H1 (cell line): ENCODE measurements around the gene IL19. TPM values are rescaled to one million over a fixed set of nuclear protein-coding genes. Genes with fewer than 3 reads are reported as not detected.

Source experiments
- CTCF ChIA-PET: fragments of 300-600 bp; sonication (Branson Sonifier 250); formaldehyde crosslinking; loops from one replicate; lab custom pipeline; 2021; ENCODE audit not compliant: partially characterized antibody; lab: Charles Lee
- POLR2A ChIA-PET: fragments of 300-600 bp; sonication (Branson Sonifier 250); formaldehyde crosslinking; loops from one replicate; lab custom pipeline; 2021; ENCODE audit warnings: inconsistent platforms; ENCODE audit not compliant: partially characterized antibody; lab: Charles Lee
- DNase-seq, 2 experiments: peaks; one replicate each; pipeline versions ENCODE4 v3.0.0 to v3.0.0-alpha.2; 2010 to 2022; ENCODE audit warnings: low spot score in 2 of 2, low read depth in 1 of 2, mixed read lengths in 1 of 2
- FAIRE-seq: peaks from 2 replicates; lab custom pipeline; 2011; peaks lifted over from hg19 to GRCh38; lab: Jason Lieb, UNC
- H2AFZ ChIP-seq: 2 replicates; pipeline ENCODE4 v1.8.1; 2012; ENCODE audit warnings: low read length, inconsistent platforms
- H2AK5ac ChIP-seq: 2 replicates; pipeline ENCODE4 v1.6.1; 2013; ENCODE audit warnings: low read depth, low read length
- H2BK120ac ChIP-seq: replicated peaks from 2 replicates; pipeline ENCODE3; 2013; ENCODE audit warnings: low read depth, low read length, inconsistent platforms
- H2BK12ac ChIP-seq: 2 replicates; pipeline ENCODE4 v1.6.1; 2013; ENCODE audit warnings: low read depth, low read length
- H2BK15ac ChIP-seq: 2 replicates; pipeline ENCODE4 v1.6.1; 2013; ENCODE audit warnings: low read length
- H2BK20ac ChIP-seq: 2 replicates; pipeline ENCODE4 v1.6.1; 2013; ENCODE audit warnings: low read length
- H2BK5ac ChIP-seq: 2 replicates; pipeline ENCODE4 v1.6.1; 2013; ENCODE audit warnings: low read depth, low read length
- H3K14ac ChIP-seq: 2 replicates; pipeline ENCODE4 v1.6.1; 2013; ENCODE audit warnings: inconsistent platforms; ENCODE audit not compliant: insufficient read length
- H3K18ac ChIP-seq: 2 replicates; pipeline ENCODE4 v1.6.1; 2013; ENCODE audit warnings: low read length; ENCODE audit errors: extremely low read depth
- H3K23ac ChIP-seq: 2 replicates; pipeline ENCODE4 v1.6.1; 2013; ENCODE audit warnings: inconsistent platforms; ENCODE audit not compliant: insufficient read length
- H3K23me2 ChIP-seq: 2 replicates; pipeline ENCODE4 v1.6.1; 2013; ENCODE audit warnings: low read depth, low read length
- H3K27ac ChIP-seq: 2 replicates; pipeline ENCODE4 v1.6.1; 2011; ENCODE audit warnings: low read depth, low read length, inconsistent platforms
- H3K27me3 ChIP-seq, 4 experiments: replicated peaks in 1 of 4; 1 replicate in 1 of 4; 2 replicates in 3 of 4; pipeline versions ENCODE4 v1.6.1 to v1.8.1; 2011 to 2013; ENCODE audit warnings: low read length in 3 of 4, mild to moderate bottlenecking in 3 of 4, inconsistent platforms in 2 of 4, mixed read lengths in 2 of 4, moderate library complexity in 1 of 4; ENCODE audit not compliant: control insufficient read depth in 3 of 4, insufficient read depth in 3 of 4; ENCODE audit errors: extremely low read depth in 1 of 4
- H3K36me3 ChIP-seq, 4 experiments: 2 replicates each; pipeline versions ENCODE4 v1.6.1 to v1.8.1; 2011 to 2013; ENCODE audit warnings: mild to moderate bottlenecking in 4 of 4, low read length in 3 of 4, moderate library complexity in 2 of 4, control low read depth in 1 of 4, inconsistent platforms in 1 of 4; ENCODE audit not compliant: insufficient read depth in 4 of 4, control insufficient read depth in 2 of 4
- H3K4ac ChIP-seq: replicated peaks from 2 replicates; pipeline ENCODE3; 2013; ENCODE audit warnings: low read length, low read depth, mixed read lengths, inconsistent platforms; ENCODE audit not compliant: insufficient read length
- H3K4me1 ChIP-seq, 4 experiments: replicated peaks in 1 of 4; 1 replicate in 1 of 4; 2 replicates in 3 of 4; pipeline versions ENCODE4 v1.6.1 to v1.8.1; 2011 to 2013; ENCODE audit warnings: low read length in 3 of 4, inconsistent platforms in 2 of 4, mixed read lengths in 1 of 4; ENCODE audit not compliant: insufficient read depth in 4 of 4, control insufficient read depth in 3 of 4
- H3K4me2 ChIP-seq, 2 experiments: 2 replicates each; pipeline versions ENCODE4 v1.6.1 to v1.8.1; 2011 to 2013; ENCODE audit warnings: low read depth in 2 of 2, low read length in 2 of 2, control low read depth in 1 of 2, inconsistent platforms in 1 of 2, mild to moderate bottlenecking in 1 of 2; ENCODE audit not compliant: insufficient read depth in 1 of 2
- H3K4me3 ChIP-seq, 4 experiments: fragments of 200-600, 300-600 bp in 1 of 4; sonication (generic), shearing (Covaris generic), sonication (Bioruptor Twin) in 1 of 4; 2 replicates each; pipeline versions ENCODE4 v1.5.1 to v1.8.1; 2011 to 2016; ENCODE audit warnings: low read length in 4 of 4, low read depth in 3 of 4, control low read depth in 2 of 4, inconsistent platforms in 2 of 4, mild to moderate bottlenecking in 2 of 4, mixed read lengths in 1 of 4, moderate library complexity in 1 of 4; ENCODE audit not compliant: insufficient read depth in 2 of 4; ENCODE audit errors: extremely low read depth in 1 of 4
- H3K56ac ChIP-seq: replicated peaks from 2 replicates; pipeline ENCODE3; 2013; ENCODE audit warnings: low read depth, mild to moderate bottlenecking, mixed read lengths, low read length, inconsistent platforms; ENCODE audit not compliant: insufficient read length
- H3K79me1 ChIP-seq: 2 replicates; pipeline ENCODE4 v1.6.1; 2013; ENCODE audit warnings: low read depth, low read length, control low read depth
- H3K79me2 ChIP-seq, 2 experiments: 2 replicates each; pipeline versions ENCODE4 v1.6.1 to v1.8.1; 2012 to 2013; ENCODE audit warnings: low read length in 2 of 2, mild to moderate bottlenecking in 2 of 2, inconsistent platforms in 1 of 2; ENCODE audit not compliant: insufficient read depth in 2 of 2, control insufficient read depth in 1 of 2
- H3K9ac ChIP-seq, 4 experiments: replicated peaks in 1 of 4; 1 replicate in 1 of 4; 2 replicates in 3 of 4; pipeline versions ENCODE4 v1.6.1 to v1.8.1; 2011 to 2013; ENCODE audit warnings: low read depth in 3 of 4, low read length in 3 of 4, control low read depth in 2 of 4, mild to moderate bottlenecking in 2 of 4, moderate library complexity in 2 of 4, inconsistent platforms in 1 of 4; ENCODE audit errors: extremely low read depth in 1 of 4
- H3K9me3 ChIP-seq, 2 experiments: 2 replicates each; pipeline versions ENCODE4 v1.6.1 to v1.8.1; 2012 to 2013; ENCODE audit warnings: mild to moderate bottlenecking in 2 of 2, moderate library complexity in 2 of 2, control low read depth in 1 of 2, inconsistent platforms in 1 of 2, low read depth in 1 of 2, low read length in 1 of 2, mixed read lengths in 1 of 2; ENCODE audit not compliant: insufficient read depth in 2 of 2
- H4K20me1 ChIP-seq, 2 experiments: replicated peaks in 1 of 2; 2 replicates each; pipeline versions ENCODE3 to v1.8.1; 2011 to 2013; ENCODE audit warnings: inconsistent platforms in 2 of 2, low read length in 2 of 2, mild to moderate bottlenecking in 1 of 2; ENCODE audit not compliant: insufficient read depth in 2 of 2, control insufficient read depth in 1 of 2
- H4K5ac ChIP-seq: 2 replicates; pipeline ENCODE4 v1.6.1; 2013; ENCODE audit warnings: low read length, low read depth, mixed read lengths, inconsistent platforms; ENCODE audit not compliant: insufficient read length
- H4K8ac ChIP-seq: 2 replicates; pipeline ENCODE4 v1.8.0; 2013; ENCODE audit warnings: mild to moderate bottlenecking, moderate library complexity, low read length, inconsistent platforms; ENCODE audit not compliant: insufficient read depth; ENCODE audit errors: extremely low read depth
- H4K91ac ChIP-seq: replicated peaks from 2 replicates; pipeline ENCODE3; 2013; ENCODE audit warnings: low read length, mixed read lengths, inconsistent platforms; ENCODE audit not compliant: insufficient read length
- ASH2L ChIP-seq: fragments of 200-600, 300-600 bp; sonication (generic); IDR thresholded peaks from one replicate; pipeline ENCODE4 v1.7.1; 2017; ENCODE audit warnings: low read length
- ATF2 ChIP-seq: IDR thresholded peaks from 2 replicates; pipeline ENCODE4 v1.6.1; 2012; ENCODE audit warnings: low read length, inconsistent platforms
- BRCA1 ChIP-seq: IDR thresholded peaks from 2 replicates; pipeline ENCODE4 v1.6.1; 2012; ENCODE audit warnings: low read depth, low read length, improper control_type of control experiment
- CBX5 ChIP-seq: fragments of 300-800, 300-1000 bp; sonication (generic); IDR thresholded peaks from 2 replicates; pipeline ENCODE4 v1.7.1; 2016; ENCODE audit warnings: antibody characterized with exemption, low read length, low read depth
- CHD2 ChIP-seq: IDR thresholded peaks from 2 replicates; pipeline ENCODE4 v1.6.1; 2012; ENCODE audit warnings: low read length, improper control_type of control experiment
- CREB1 ChIP-seq: IDR thresholded peaks from 2 replicates; pipeline ENCODE4 v1.6.1; 2012; ENCODE audit warnings: inconsistent platforms
- GABPA ChIP-seq: IDR thresholded peaks from 2 replicates; pipeline ENCODE4 v1.6.1; 2011; ENCODE audit warnings: mild to moderate bottlenecking, low read length, moderate library complexity, borderline replicate concordance; ENCODE audit not compliant: insufficient read depth
- PHF8 ChIP-seq: fragments of 200-600 bp; sonication (generic); conservative IDR thresholded peaks from 2 replicates; pipeline ENCODE4 v1.7.1; 2012; ENCODE audit warnings: low read depth, mild to moderate bottlenecking, inconsistent platforms, low read length, moderate library complexity
- RFX5 ChIP-seq: IDR thresholded peaks from 2 replicates; pipeline ENCODE4 v1.6.1; 2011; ENCODE audit warnings: low read depth, low read length, improper control_type of control experiment, borderline replicate concordance
- RNF2 ChIP-seq: fragments of 200-900, 300-1000 bp; sonication (generic); IDR thresholded peaks from 2 replicates; pipeline ENCODE4 v1.7.1; 2016; ENCODE audit warnings: borderline replicate concordance, low read depth, mild to moderate bottlenecking, antibody characterized with exemption, low read length; ENCODE audit not compliant: poor library complexity, severe bottlenecking; ENCODE audit errors: missing control alignments
- SIN3A ChIP-seq, 2 experiments: IDR thresholded peaks in 1 of 2; conservative IDR thresholded peaks in 1 of 2; 2 replicates each; pipeline ENCODE4 v1.6.1; 2011 to 2012; ENCODE audit warnings: low read length in 2 of 2, improper control_type of control experiment in 1 of 2, low read depth in 1 of 2, mild to moderate bottlenecking in 1 of 2
- SIRT6 ChIP-seq: IDR thresholded peaks from one replicate; pipeline ENCODE4 v1.7.1; 2012; ENCODE audit warnings: low read length, inconsistent platforms
- SP4 ChIP-seq: IDR thresholded peaks from 2 replicates; pipeline ENCODE4 v1.6.1; 2012; ENCODE audit warnings: low read length, inconsistent platforms
- WGBS, 2 experiments: shearing (Covaris generic) in 1 of 2; methylation state at CpG; one replicate each; pipeline versions ENCODE4 v1.1.6 to v1.1.7; 2013 to 2015; ENCODE audit warnings: low lambda C conversion rate in 2 of 2, mixed read lengths in 2 of 2, inconsistent platforms in 1 of 2, low coverage in 1 of 2, missing lambda C conversion rate in 1 of 2; ENCODE audit not compliant: insufficient replicate concordance in 2 of 2, insufficient coverage in 1 of 2, insufficient read length in 1 of 2; ENCODE audit errors: extremely low coverage in 1 of 2, missing lambda C conversion rate in 1 of 2; 5-methylcytosine and 5-hydroxymethylcytosine counted together
- polyA plus RNA-seq, 7 experiments: library from polyadenylated mRNA; depleted of rRNA in 3 of 7; stranded (reverse) in 5 of 7; unstranded in 2 of 7; fragments of >200 nt in 5 of 7; fragments of 200-250 nt in 2 of 7; gene quantifications; 1 replicate in 5 of 7; 2 replicates in 1 of 7; 4 replicates in 1 of 7; pipeline versions ENCODE4 v1.2.1 to v1.2.3, GENCODE V29; 2011 to 2013; ENCODE audit warnings: missing spikeins in 2 of 7, mixed read lengths in 2 of 7
- total RNA-seq: library from RNA; stranded (reverse); fragmentation: NEBNext Ultra II Directional; extraction: Animal tissue kit (Norgen Biotek cat#: 25700); gene quantifications from 2 replicates; pipeline ENCODE4 v1.2.1, GENCODE V29; 2021

IL19 gene
- total and polyA plus RNA-seq, 2 of the 8 experiments (the other 6 are each of a cell fraction or from before 2014, with no cell fraction given): not detected

GRCh38 chr1:206824331-206824730 lies 53.8 kb downstream of the IL19 start:
- no peak overlapping the region for H3K4me2 ChIP-seq
- 96% methylated on average over 3 of the region's 3 CpGs; no CpG with 5 or more reads in 1 of the 2 experiments for WGBS, 2 experiments
- CTCF ChIA-PET: interaction anchor here (0.9 to 2.0 kb wide), 3 partner anchors 14 to 88 kb away, joined by 3 to 6 read pairs (median 4); no protein-coding TSS in a partner anchor
- TF ChIP-seq RFX5 (no peak), ASH2L (no peak), SIN3A (conservative IDR thresholded peaks at IDR 0.05 in 1 of 2, IDR thresholded peaks at IDR 0.05 in 1 of 2; ENCODE audit: low read depth in 1 of 2, low read length in 2 of 2) (no peak), ATF2 (no peak), SIRT6 (no peak), CREB1 (no peak), PHF8 (no peak), CBX5 (no peak), GABPA (no peak), BRCA1 (no peak), RNF2 (no peak), CHD2 (no peak), SP4 (no peak)

More at GRCh38 chr1:206824331-206824730, 53.8 kb downstream of the IL19 start:
- H4K5ac ChIP-seq: no peak overlapping the region
- no peaks in the 10 kb centered on the region for H3K27me3 ChIP-seq
- H2BK120ac ChIP-seq: no peak overlapping the region
- no peaks in the 10 kb centered on the region for H4K20me1 ChIP-seq
- no peak overlapping the region for H2BK20ac ChIP-seq
- POLR2A ChIA-PET: no interaction called here
- no peaks in the 10 kb centered on the region for H3K36me3 ChIP-seq
- H2AK5ac ChIP-seq: no peak overlapping the region
- no peak overlapping the region for H4K8ac ChIP-seq
- H4K91ac ChIP-seq: no peak overlapping the region
- no peaks in the 10 kb centered on the region for H3K9me3 ChIP-seq
- no peak overlapping the region for H3K27ac ChIP-seq
- no peaks in the 10 kb centered on the region for H3K23me2 ChIP-seq
- H2BK5ac ChIP-seq: no peak overlapping the region
- no peak overlapping the region for H3K4ac ChIP-seq
- H3K56ac ChIP-seq: no peak overlapping the region
- H2BK15ac ChIP-seq: no peak overlapping the region
- H3K4me1 ChIP-seq: peaks cover 0 to 7% (median 1%) of the 10 kb centered on the region in 4 experiments; a peak in 2 of 7 replicates
- no peak overlapping the region for H3K14ac ChIP-seq
- no peak overlapping the region for H3K18ac ChIP-seq
- H2BK12ac ChIP-seq: no peak overlapping the region
- FAIRE-seq (no peak), DNase-seq (no peak)
- H3K79me1 ChIP-seq: no peaks in the 10 kb centered on the region
- no peak overlapping the region for H2AFZ ChIP-seq
- H3K23ac ChIP-seq: no peak overlapping the region
- no peaks in the 10 kb centered on the region for H3K79me2 ChIP-seq
- H3K4me3 ChIP-seq: no peak overlapping the region
- no peak overlapping the region for H3K9ac ChIP-seq
